HepG2 (cell line): ENCODE data around the gene GPC6. TPM values are rescaled to one million over a fixed set of nuclear protein-coding genes. Genes with fewer than 3 reads are reported as not detected.

ENCODE experiments used
- ATAC-seq: fragments of 200-7000 bp; cut with Tn5 transposase; 3 replicates; pipeline ENCODE4 v1.9.1; 2020; ENCODE audit warnings: mild to moderate bottlenecking, moderate library complexity
- BruUV-seq: library from RNA; stranded (reverse); fragments of 400-500 nt; replicated peaks from 2 replicates; lab custom pipeline; 2021; lab: Mats Ljungman, UMichigan
- CTCF ChIA-PET: fragments of 300-600 bp; formaldehyde crosslinking; extraction: SDS; loops from one replicate; lab custom pipeline; 2021; ENCODE audit warnings: low total read pairs, inconsistent platforms, low intra/inter-chr PET ratio; lab: Yijun Ruan, JAX
- POLR2A ChIA-PET: fragments of 350-600 bp; sonication (Branson Sonifier 250); formaldehyde crosslinking; loops from one replicate; lab custom pipeline; 2020; ENCODE audit warnings: antibody characterized with exemption, inconsistent platforms; lab: Yijun Ruan, JAX
- DNase-seq: peaks from one replicate; pipeline ENCODE4 v3.0.0-alpha.2; 2015; ENCODE audit warnings: low spot score
- FAIRE-seq: peaks from 3 replicates; lab custom pipeline; 2011; peaks lifted over from hg19 to GRCh38; lab: Jason Lieb, UNC
- H2AFZ ChIP-seq: one replicate; pipeline ENCODE4 v1.6.1; 2011; ENCODE audit warnings: low read length, inconsistent platforms
- H3K27ac ChIP-seq: fragments of 300-600 bp; 3 replicates; pipeline ENCODE4 v1.8.0; 2011; ENCODE audit warnings: mixed run types, mild to moderate bottlenecking, mixed read lengths, low read length, inconsistent platforms; ENCODE audit not compliant: insufficient read depth; ENCODE audit errors: extremely low read length
- H3K27me3 ChIP-seq, 2 experiments: fragments of 200-600 bp in 1 of 2; 2 replicates in 1 of 2; 3 replicates in 1 of 2; pipeline versions ENCODE4 v1.6.0 to v1.8.0; 2011; ENCODE audit warnings: low read length in 2 of 2, mild to moderate bottlenecking in 2 of 2, moderate library complexity in 2 of 2, inconsistent platforms in 1 of 2; ENCODE audit not compliant: insufficient read depth in 2 of 2, control insufficient read depth in 1 of 2
- H3K36me3 ChIP-seq, 2 experiments: fragments of 200-600 bp in 1 of 2; replicated peaks in 1 of 2; 2 replicates in 1 of 2; 3 replicates in 1 of 2; pipeline versions ENCODE4 v1.5.1 to v1.8.0; 2011; ENCODE audit warnings: low read length in 2 of 2, inconsistent platforms in 1 of 2; ENCODE audit not compliant: insufficient read depth in 2 of 2, control insufficient read depth in 1 of 2
- H3K4me1 ChIP-seq: 2 replicates; pipeline ENCODE4 v1.5.1; 2012; ENCODE audit warnings: low read length, inconsistent platforms; ENCODE audit not compliant: insufficient read depth
- H3K4me2 ChIP-seq: 2 replicates; pipeline ENCODE4 v1.6.0; 2011; ENCODE audit warnings: low read depth, low read length, inconsistent platforms
- H3K4me3 ChIP-seq, 3 experiments: fragments of 200-600 bp in 1 of 3; sonication (generic), shearing (Covaris generic) in 1 of 3; replicated peaks in 1 of 3; 2 replicates each; pipeline ENCODE4 v1.5.1; 2011 to 2016; ENCODE audit warnings: low read length in 3 of 3, inconsistent platforms in 2 of 3, low read depth in 2 of 3, mild to moderate bottlenecking in 2 of 3, control low read depth in 1 of 3, mixed read lengths in 1 of 3; ENCODE audit not compliant: insufficient read depth in 1 of 3
- H3K79me2 ChIP-seq: one replicate; pipeline ENCODE4 v1.6.1; 2011; ENCODE audit warnings: low read length, inconsistent platforms; ENCODE audit not compliant: insufficient read depth
- H3K9ac ChIP-seq: 2 replicates; pipeline ENCODE4 v1.6.0; 2011; ENCODE audit warnings: mild to moderate bottlenecking, low read depth, low read length, inconsistent platforms; ENCODE audit not compliant: insufficient read depth
- H3K9me3 ChIP-seq: 2 replicates; pipeline ENCODE4 v1.5.1; 2012; ENCODE audit warnings: mild to moderate bottlenecking, low read length
- H4K20me1 ChIP-seq: 2 replicates; pipeline ENCODE4 v1.6.0; 2011; ENCODE audit warnings: inconsistent platforms, mild to moderate bottlenecking, low read length, moderate library complexity; ENCODE audit not compliant: insufficient read depth
- ASH2L ChIP-seq: fragments of 300-600, 200-600 bp; sonication (generic); IDR thresholded peaks from 2 replicates; pipeline ENCODE4 v1.7.0; 2017; ENCODE audit warnings: low read depth, mild to moderate bottlenecking, moderate library complexity, mixed read lengths, low read length; ENCODE audit not compliant: insufficient read length
- DBP ChIP-seq: sonication (generic); formaldehyde crosslinking; IDR thresholded peaks from 2 replicates; pipeline ENCODE4 v1.4.0; 2020; ENCODE audit warnings: missing genetic modification reagents; ENCODE audit errors: not compliant biosample characterization
- DMAP1 ChIP-seq: IDR thresholded peaks from 2 replicates; pipeline ENCODE4 v1.6.1; 2016
- IRF2 ChIP-seq: IDR thresholded peaks from 2 replicates; pipeline ENCODE4 v1.6.1; 2018; ENCODE audit warnings: missing genetic modification reagents, missing compliant biosample characterization
- NR3C1 ChIP-seq: sonication (generic); formaldehyde crosslinking; IDR thresholded peaks from 2 replicates; pipeline ENCODE4 v1.4.0; 2020; ENCODE audit warnings: missing genetic modification reagents
- PCBP2 ChIP-seq: fragments of 200-400 bp; formaldehyde crosslinking; optimal IDR thresholded peaks from 2 replicates; pipeline ENCODE3; 2018; ENCODE audit warnings: low read length, low read depth; ENCODE audit not compliant: poor library complexity, severe bottlenecking
- PHF20 ChIP-seq: sonication (generic); formaldehyde crosslinking; IDR thresholded peaks from 2 replicates; pipeline ENCODE4 v1.5.0; 2020; ENCODE audit warnings: mild to moderate bottlenecking, missing genetic modification reagents
- SMARCC2 ChIP-seq: fragments of 450-650 bp; IDR thresholded peaks from 2 replicates; pipeline ENCODE4 v1.6.1; 2017; ENCODE audit warnings: antibody characterized with exemption, mild to moderate bottlenecking
- SNRNP70 ChIP-seq: fragments of 200-400 bp; formaldehyde crosslinking; IDR thresholded peaks from 2 replicates; pipeline ENCODE4 v1.6.1; 2017; ENCODE audit warnings: mild to moderate bottlenecking, low read depth, low read length, moderate library complexity
- ZBTB37 ChIP-seq: sonication (generic); formaldehyde crosslinking; IDR thresholded peaks from 2 replicates; pipeline ENCODE4 v1.4.0; 2020; ENCODE audit warnings: mild to moderate bottlenecking, missing genetic modification reagents
- ZC3H13 ChIP-seq: sonication (generic); formaldehyde crosslinking; IDR thresholded peaks from 2 replicates; pipeline ENCODE4 v1.8.1; 2023; ENCODE audit warnings: mild to moderate bottlenecking, missing genetic modification reagents, moderate library complexity
- ZFY ChIP-seq: sonication (generic); formaldehyde crosslinking; IDR thresholded peaks from 2 replicates; pipeline ENCODE4 v1.4.0; 2020; ENCODE audit warnings: missing genetic modification reagents
- ZGPAT ChIP-seq: IDR thresholded peaks from 2 replicates; pipeline ENCODE4 v1.6.1; 2016; ENCODE audit warnings: mild to moderate bottlenecking
- ZNF121 ChIP-seq: sonication (generic); formaldehyde crosslinking; IDR thresholded peaks from 2 replicates; pipeline ENCODE4 v1.5.0; 2020; ENCODE audit warnings: mild to moderate bottlenecking, missing genetic modification reagents
- ZNF256 ChIP-seq: sonication (generic); formaldehyde crosslinking; conservative IDR thresholded peaks from 2 replicates; pipeline ENCODE4 v1.4.0; 2020; ENCODE audit warnings: missing genetic modification reagents
- ZNF326 ChIP-seq: sonication (generic); formaldehyde crosslinking; IDR thresholded peaks from 2 replicates; pipeline ENCODE4 v1.4.0; 2020; ENCODE audit warnings: missing genetic modification reagents, borderline replicate concordance
- ZNF720 ChIP-seq: sonication (generic); formaldehyde crosslinking; IDR thresholded peaks from 2 replicates; pipeline ENCODE4 v1.4.0; 2020; ENCODE audit warnings: missing genetic modification reagents
- ZSCAN5A ChIP-seq: sonication (generic); formaldehyde crosslinking; IDR thresholded peaks from 2 replicates; pipeline ENCODE4 v1.8.0; 2022; ENCODE audit warnings: mild to moderate bottlenecking, missing genetic modification reagents, borderline replicate concordance
- WGBS: methylation state at CpG from one replicate; pipeline ENCODE4 v1.1.6; 2017; ENCODE audit warnings: low lambda C conversion rate; 5-methylcytosine and 5-hydroxymethylcytosine counted together
- in situ Hi-C: cut with HindIII; loops from 2 replicates; pipeline ENCODE4 v1.10.0; 2017; ENCODE audit warnings: low pct_unique_long_range_greater_than_20kb; ENCODE audit not compliant: extremely low pct_ligation_motif_present
- intact Hi-C: fragments of 100-400 bp; cut with micrococcal nuclease; formaldehyde crosslinking; loops from one replicate; pipeline ENCODE4 v1.10.0; 2022; ENCODE audit not compliant: unreplicated experiment
- polyA plus RNA-seq, 8 experiments: library from polyadenylated mRNA; depleted of rRNA in 3 of 8; stranded (reverse) in 7 of 8; unstranded in 1 of 8; fragments of >200 nt; fragmentation: Illumina TruSeq in 4 of 8; extraction: Trizol in 4 of 8; gene quantifications; 2 replicates each; pipeline versions ENCODE4 v1.2.1 to v1.2.3, GENCODE V29; 2011 to 2016; ENCODE audit warnings: low read depth in 4 of 8, missing spikeins in 1 of 8, mixed read lengths in 1 of 8; ENCODE audit not compliant: insufficient read depth in 1 of 8
- total RNA-seq, 5 experiments: library from RNA; depleted of rRNA; stranded (reverse); fragments of >200 nt; fragmentation: Illumina TruSeq; extraction: Trizol; gene quantifications; 2 replicates each; pipeline ENCODE4 v1.2.3, GENCODE V29; 2016; ENCODE audit warnings: low read depth in 1 of 5
- TF ChIP-seq, protein P1 (sequence below): sonication (generic); formaldehyde crosslinking; conservative IDR thresholded peaks from 2 replicates; pipeline ENCODE4 v1.4.0; 2020; ENCODE audit warnings: missing genetic modification reagents

The GPC6 gene
- total and polyA plus RNA-seq, 2 of the 13 experiments (the other 11 are each of a cell fraction or from before 2014, with no cell fraction given), result 24.5 to 33.9 TPM

DNA sequence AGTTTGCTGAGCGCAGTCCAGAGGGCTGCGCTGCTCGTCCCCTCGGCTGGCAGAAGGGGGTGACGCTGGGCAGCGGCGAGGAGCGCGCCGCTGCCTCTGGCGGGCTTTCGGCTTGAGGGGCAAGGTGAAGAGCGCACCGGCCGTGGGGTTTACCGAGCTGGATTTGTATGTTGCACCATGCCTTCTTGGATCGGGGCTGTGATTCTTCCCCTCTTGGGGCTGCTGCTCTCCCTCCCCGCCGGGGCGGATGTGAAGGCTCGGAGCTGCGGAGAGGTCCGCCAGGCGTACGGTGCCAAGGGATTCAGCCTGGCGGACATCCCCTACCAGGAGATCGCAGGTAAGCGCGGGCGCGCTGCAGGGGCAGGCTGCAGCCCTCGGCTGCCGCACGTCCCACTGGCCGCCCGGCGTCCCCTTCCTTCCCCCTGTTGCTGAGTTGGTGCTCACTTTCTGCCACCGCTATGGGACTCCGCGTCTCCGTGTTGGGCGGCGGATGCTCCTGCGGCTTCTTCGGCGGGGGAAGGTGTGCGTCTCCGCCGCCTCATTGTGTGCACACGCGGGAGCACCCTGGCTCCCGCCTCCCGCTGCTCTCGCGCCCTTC is 772 bp downstream of the GPC6 start:
- peak; percentile 63 for ATAC-seq
- in situ Hi-C loops, result loop anchor here (25.0 kb wide), 3 partner anchors 535 to 1110 kb away; no protein-coding TSS in a partner anchor
- TF ChIP-seq ZC3H13 (CRISPR knock-in tag) (no peak), NR3C1 (CRISPR knock-in tag) (no peak), ZBTB37 (CRISPR knock-in tag) (no peak), ZNF326 (CRISPR knock-in tag) (no peak), ZNF720 (CRISPR knock-in tag) (no peak), SNRNP70 (no peak), ASH2L (peak; percentile 82), ZNF256 (CRISPR knock-in tag) (no peak), DMAP1 (CRISPR knock-in tag) (no peak), DBP (CRISPR knock-in tag) (no peak), PCBP2 (no peak), ZNF121 (CRISPR knock-in tag) (no peak), ZGPAT (CRISPR knock-in tag) (no peak), PHF20 (no peak), ZSCAN5A (CRISPR knock-in tag) (no peak), IRF2 (CRISPR knock-in tag) (no peak), SMARCC2 (no peak), ZFY (CRISPR knock-in tag) (0 out of 2 replicates have a peak, but pooled peaks have one; percentile 5)
- TF ChIP-seq, protein P1, sequence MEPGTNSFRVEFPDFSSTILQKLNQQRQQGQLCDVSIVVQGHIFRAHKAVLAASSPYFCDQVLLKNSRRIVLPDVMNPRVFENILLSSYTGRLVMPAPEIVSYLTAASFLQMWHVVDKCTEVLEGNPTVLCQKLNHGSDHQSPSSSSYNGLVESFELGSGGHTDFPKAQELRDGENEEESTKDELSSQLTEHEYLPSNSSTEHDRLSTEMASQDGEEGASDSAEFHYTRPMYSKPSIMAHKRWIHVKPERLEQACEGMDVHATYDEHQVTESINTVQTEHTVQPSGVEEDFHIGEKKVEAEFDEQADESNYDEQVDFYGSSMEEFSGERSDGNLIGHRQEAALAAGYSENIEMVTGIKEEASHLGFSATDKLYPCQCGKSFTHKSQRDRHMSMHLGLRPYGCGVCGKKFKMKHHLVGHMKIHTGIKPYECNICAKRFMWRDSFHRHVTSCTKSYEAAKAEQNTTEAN (CRISPR knock-in tag), result no peak

More for the DNA sequence above, 772 bp downstream of the GPC6 start:
- Histone ChIP-seq H3K79me2 (peaks cover 54% of the 10 kb centered on the region), H2AFZ (peak overlapping the region; percentile 82), H3K4me2 (peak overlapping the region; percentile 76), H3K4me3 (peak overlapping the region; percentile 90 to 98 (median 94)), H3K27ac (peak overlapping the region; percentile 85), H3K9ac (peak overlapping the region; percentile 90), H3K27me3 (no peaks in the 10 kb centered on the region; a peak in 1 of 5 replicates), H3K9me3 (no peaks in the 10 kb centered on the region), H3K36me3 (no peaks in the 10 kb centered on the region), H4K20me1 (no peaks in the 10 kb centered on the region), H3K4me1 (peaks cover 68% of the 10 kb centered on the region)
- intact Hi-C loops, result loop anchor here (5.0 to 10.0 kb wide), 4 partner anchors 55 to 965 kb away; no protein-coding TSS in a partner anchor
- peak; percentile 28 for DNase-seq
- no TSS peak for BruUV-seq
- FAIRE-seq, result no peak
- WGBS, result 0% methylated on average over 11 of the region's 55 CpGs
- CTCF ChIA-PET, result interaction anchor here (1.2 kb wide), 1 partner anchor 1135 kb away, joined by 3 read pairs; no protein-coding TSS in a partner anchor
- POLR2A ChIA-PET, result interaction anchor here (1.1 to 2.9 kb wide), 5 partner anchors 10 to 892 kb away, joined by 3 to 31 read pairs (median 4); no protein-coding TSS in a partner anchor
